Measurements from ENCODE around the gene CCBE1. TPM values are rescaled to one million over a fixed set of nuclear protein-coding genes. Genes with fewer than 3 reads are reported as not detected.

The CCBE1 gene
- total RNA-seq, 3 donors from 2014 or later: 0.18 TPM; not detected in 2

- Mint-ChIP-seq H3K9me3 (no peaks in the 10 kb centered on the region), H3K36me3 (ENCODE audit: insufficient read depth) (no peaks in the 10 kb centered on the region), H3K4me1 (ENCODE audit: low read depth) (no peaks in the 10 kb centered on the region), H3K4me3 (no peak overlapping the region), H3K27me3 (ENCODE audit: low read depth) (no peaks in the 10 kb centered on the region)
- DNase-seq (no peak), ATAC-seq (no peak)
Observed at GRCh38 chr18:59592624-59593023, 104.6 kb downstream of the CCBE1 start.

GRCh38 chr18:59582395-59582794, 114.8 kb downstream of the CCBE1 start:
- H3K27me3 Mint-ChIP-seq (ENCODE audit: low read depth): peaks cover 7% of the 10 kb centered on the region
- H3K9me3 Mint-ChIP-seq: no peaks in the 10 kb centered on the region

GRCh38 chr18:59579509-59579908, 117.7 kb downstream of the CCBE1 start:
- Mint-ChIP-seq H3K4me3 (no peak overlapping the region), H3K36me3 (ENCODE audit: insufficient read depth) (no peaks in the 10 kb centered on the region), H3K4me1 (ENCODE audit: low read depth) (no peaks in the 10 kb centered on the region), H3K27me3 (ENCODE audit: low read depth) (peaks cover 2% of the 10 kb centered on the region), H3K9me3 (no peaks in the 10 kb centered on the region)
- DNase-seq: no peak
- ATAC-seq: no peak

More at GRCh38 chr18:59582395-59582794, 114.8 kb downstream of the CCBE1 start:
- ATAC-seq: no peak
- no peak overlapping the region for H3K4me3 Mint-ChIP-seq
- DNase-seq: no peak
- no peaks in the 10 kb centered on the region for H3K4me1 Mint-ChIP-seq (ENCODE audit: low read depth)
- H3K36me3 Mint-ChIP-seq (ENCODE audit: insufficient read depth): no peaks in the 10 kb centered on the region

GRCh38 chr18:59577386-59577655, 119.9 kb downstream of the CCBE1 start:
- Mint-ChIP-seq H3K36me3 (ENCODE audit: insufficient read depth) (no peaks in the 10 kb centered on the region), H3K9me3 (no peaks in the 10 kb centered on the region), H3K4me1 (ENCODE audit: low read depth) (no peaks in the 10 kb centered on the region), H3K27me3 (ENCODE audit: low read depth) (peaks cover 2% of the 10 kb centered on the region), H3K4me3 (no peak overlapping the region)
- DNase-seq (no peak), ATAC-seq (no peak)

GRCh38 chr18:59576541-59577385, 120.5 kb downstream of the CCBE1 start:
- no peak for ATAC-seq
- H3K4me3 Mint-ChIP-seq: no peak overlapping the region
- no peak for DNase-seq
- H3K9me3 Mint-ChIP-seq: no peaks in the 10 kb centered on the region
- H3K36me3 Mint-ChIP-seq (ENCODE audit: insufficient read depth): no peaks in the 10 kb centered on the region
- H3K27me3 Mint-ChIP-seq (ENCODE audit: low read depth): peaks cover 2% of the 10 kb centered on the region
- H3K4me1 Mint-ChIP-seq (ENCODE audit: low read depth): no peaks in the 10 kb centered on the region

GRCh38 chr18:59575995-59576394, 121.2 kb downstream of the CCBE1 start:
- no peaks in the 10 kb centered on the region for H3K9me3 Mint-ChIP-seq
- no peak overlapping the region for H3K4me3 Mint-ChIP-seq
- no peaks in the 10 kb centered on the region for H3K36me3 Mint-ChIP-seq (ENCODE audit: insufficient read depth)
- ATAC-seq (no peak), DNase-seq (no peak)
- no peaks in the 10 kb centered on the region for H3K4me1 Mint-ChIP-seq (ENCODE audit: low read depth)
- peaks cover 2% of the 10 kb centered on the region for H3K27me3 Mint-ChIP-seq (ENCODE audit: low read depth)

- Mint-ChIP-seq H3K4me1 (ENCODE audit: low read depth) (no peaks in the 10 kb centered on the region), H3K9me3 (no peaks in the 10 kb centered on the region), H3K36me3 (ENCODE audit: insufficient read depth) (no peaks in the 10 kb centered on the region), H3K27me3 (ENCODE audit: low read depth) (peaks cover 2% of the 10 kb centered on the region), H3K4me3 (no peak overlapping the region)
- no peak for ATAC-seq
- no peak for DNase-seq
Observed at GRCh38 chr18:59573962-59574361, 123.3 kb downstream of the CCBE1 start.

GRCh38 chr18:59571902-59572301, 125.3 kb downstream of the CCBE1 start:
- Mint-ChIP-seq H3K36me3 (ENCODE audit: insufficient read depth) (no peaks in the 10 kb centered on the region), H3K27me3 (ENCODE audit: low read depth) (peaks cover 2% of the 10 kb centered on the region), H3K4me3 (no peak overlapping the region), H3K9me3 (no peaks in the 10 kb centered on the region), H3K4me1 (ENCODE audit: low read depth) (no peaks in the 10 kb centered on the region)
- ATAC-seq (no peak), DNase-seq (no peak)

- Mint-ChIP-seq H3K27me3 (ENCODE audit: low read depth) (peaks cover 2% of the 10 kb centered on the region), H3K9me3 (no peaks in the 10 kb centered on the region)
Observed at GRCh38 chr18:59570796-59571195, 126.4 kb downstream of the CCBE1 start.

GRCh38 chr18:59570101-59570775, 127.0 kb downstream of the CCBE1 start:
- H3K4me3 Mint-ChIP-seq: no peak overlapping the region
- no peak for DNase-seq
- no peak for ATAC-seq
- H3K36me3 Mint-ChIP-seq (ENCODE audit: insufficient read depth): no peaks in the 10 kb centered on the region
- peaks cover 2% of the 10 kb centered on the region for H3K27me3 Mint-ChIP-seq (ENCODE audit: low read depth)
- no peaks in the 10 kb centered on the region for H3K9me3 Mint-ChIP-seq
- no peaks in the 10 kb centered on the region for H3K4me1 Mint-ChIP-seq (ENCODE audit: low read depth)

More at GRCh38 chr18:59570796-59571195, 126.4 kb downstream of the CCBE1 start:
- H3K4me3 Mint-ChIP-seq: no peak overlapping the region
- no peak for DNase-seq
- ATAC-seq: no peak
- no peaks in the 10 kb centered on the region for H3K36me3 Mint-ChIP-seq (ENCODE audit: insufficient read depth)
- no peaks in the 10 kb centered on the region for H3K4me1 Mint-ChIP-seq (ENCODE audit: low read depth)

GRCh38 chr18:59569390-59569791, 127.8 kb downstream of the CCBE1 start:
- ATAC-seq (no peak), DNase-seq (no peak)
- no peaks in the 10 kb centered on the region for H3K36me3 Mint-ChIP-seq (ENCODE audit: insufficient read depth)
- no peaks in the 10 kb centered on the region for H3K27me3 Mint-ChIP-seq (ENCODE audit: low read depth)
- H3K9me3 Mint-ChIP-seq: no peaks in the 10 kb centered on the region
- H3K4me3 Mint-ChIP-seq: no peak overlapping the region
- no peaks in the 10 kb centered on the region for H3K4me1 Mint-ChIP-seq (ENCODE audit: low read depth)

GRCh38 chr18:59567431-59567830, 129.8 kb downstream of the CCBE1 start:
- H3K27me3 Mint-ChIP-seq (ENCODE audit: low read depth): peaks cover 2% of the 10 kb centered on the region
- H3K4me1 Mint-ChIP-seq (ENCODE audit: low read depth): no peaks in the 10 kb centered on the region
- ATAC-seq (no peak), DNase-seq (no peak)
- no peaks in the 10 kb centered on the region for H3K36me3 Mint-ChIP-seq (ENCODE audit: insufficient read depth)
- H3K9me3 Mint-ChIP-seq: no peaks in the 10 kb centered on the region
- no peak overlapping the region for H3K4me3 Mint-ChIP-seq

GRCh38 chr18:59566533-59566971, 130.7 kb downstream of the CCBE1 start:
- Mint-ChIP-seq H3K36me3 (ENCODE audit: insufficient read depth) (no peaks in the 10 kb centered on the region), H3K27me3 (ENCODE audit: low read depth) (peaks cover 2% of the 10 kb centered on the region), H3K4me1 (ENCODE audit: low read depth) (no peaks in the 10 kb centered on the region)

GRCh38 chr18:59565957-59566356, 131.3 kb downstream of the CCBE1 start:
- DNase-seq (no peak), ATAC-seq (no peak)
- Mint-ChIP-seq H3K4me3 (no peak overlapping the region), H3K27me3 (ENCODE audit: low read depth) (peaks cover 2% of the 10 kb centered on the region), H3K9me3 (no peaks in the 10 kb centered on the region), H3K36me3 (ENCODE audit: insufficient read depth) (no peaks in the 10 kb centered on the region), H3K4me1 (ENCODE audit: low read depth) (no peaks in the 10 kb centered on the region)

More at GRCh38 chr18:59566533-59566971, 130.7 kb downstream of the CCBE1 start:
- H3K9me3 Mint-ChIP-seq: no peaks in the 10 kb centered on the region
- ATAC-seq (no peak), DNase-seq (no peak)
- H3K4me3 Mint-ChIP-seq: no peak overlapping the region

GRCh38 chr18:59564561-59564960, 132.7 kb downstream of the CCBE1 start:
- H3K27me3 Mint-ChIP-seq (ENCODE audit: low read depth): peaks cover 2% of the 10 kb centered on the region
- no peak overlapping the region for H3K4me3 Mint-ChIP-seq
- DNase-seq: no peak

More at GRCh38 chr18:59564561-59564960, 132.7 kb downstream of the CCBE1 start:
- Mint-ChIP-seq H3K9me3 (no peaks in the 10 kb centered on the region), H3K36me3 (ENCODE audit: insufficient read depth) (no peaks in the 10 kb centered on the region), H3K4me1 (ENCODE audit: low read depth) (no peaks in the 10 kb centered on the region)
- no peak for ATAC-seq
